ENCODE results near the gene GNRH2. TPM values are rescaled to one million over a fixed set of nuclear protein-coding genes. Genes with fewer than 3 reads are reported as not detected.

Gene GNRH2
- polyA plus RNA-seq, 1 of the 3 experiments (the other 2 are of a cell fraction): 0.58 TPM

DNA sequence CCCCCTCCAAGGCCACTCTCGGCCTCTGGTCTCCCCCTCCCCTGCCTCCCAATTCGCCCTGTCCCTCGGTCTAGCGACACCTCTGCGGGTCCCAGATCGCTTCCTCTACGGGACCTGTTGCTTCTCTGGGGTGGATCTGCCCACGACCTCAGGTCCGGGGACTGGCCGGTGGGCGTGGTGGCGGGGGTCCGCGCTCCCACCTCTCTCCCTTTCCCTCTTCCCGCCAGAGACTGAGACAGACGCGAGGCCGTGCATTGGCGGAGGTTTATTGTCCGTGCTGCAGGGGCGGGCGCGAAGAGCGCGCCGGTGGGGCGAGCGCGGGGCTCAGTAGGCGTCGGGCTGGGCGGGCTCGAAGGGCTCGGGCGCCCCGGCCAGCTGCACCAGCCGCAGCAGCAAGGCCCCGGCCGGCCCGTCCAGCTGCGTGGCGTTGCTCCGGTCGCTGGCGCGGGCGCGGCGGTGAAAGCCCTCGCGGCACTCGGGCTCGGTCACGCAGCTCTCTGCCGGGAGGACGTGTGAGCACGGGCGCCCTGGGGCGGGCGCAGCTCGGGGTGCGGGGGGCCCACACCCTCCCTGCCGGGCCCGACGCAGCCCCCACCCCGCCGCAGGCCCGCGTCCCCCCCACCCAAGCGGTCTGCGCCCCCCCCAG lies 39.0 kb downstream of the GNRH2 start:
- no peak overlapping the region for H2AFZ ChIP-seq (ENCODE audit: low read depth)
- peak overlapping the region in 1 of 2 experiments; percentile 32; a peak in 2 of 4 replicates for H3K4me3 ChIP-seq (ENCODE audit: low read depth in 2 of 2, low read length in 1 of 2)
- H3K4me2 ChIP-seq: no peak overlapping the region
- H3K9me3 ChIP-seq: no peaks in the 10 kb centered on the region
- no peaks in the 10 kb centered on the region for H3K79me2 ChIP-seq (ENCODE audit: insufficient read depth)
- H3K27ac ChIP-seq (ENCODE audit: low read depth in 2 of 2, low read length in 1 of 2): no peak overlapping the region
- no peaks in the 10 kb centered on the region for H3K36me3 ChIP-seq (replicated peaks in 1 of 2; ENCODE audit: control insufficient read depth in 1 of 2, insufficient read depth in 2 of 2, low read length in 1 of 2)
- ChIA-PET CTCF (no interaction called here), POLR2A (no interaction called here)
- peak; percentile 86 for DNase-seq
- 62% methylated on average over 15 of the region's 71 CpGs for WGBS (ENCODE audit: low lambda C conversion rate)
- no peaks in the 10 kb centered on the region for H3F3A ChIP-seq (replicated peaks; ENCODE audit: insufficient read depth)
- TF ChIP-seq GATA2 (CRISPR knock-in tag; IDR thresholded peaks at IDR 0.05): no peak
- no peak for TF ChIP-seq RXRA (IDR thresholded peaks at IDR 0.05; ENCODE audit: borderline replicate concordance, low read depth)
- TF ChIP-seq RAD21 (IDR thresholded peaks at IDR 0.05; ENCODE audit: low read length): no peak
- no peak for TF ChIP-seq YY1 (IDR thresholded peaks at IDR 0.05; ENCODE audit: low read depth)
- TF ChIP-seq, protein P1, sequence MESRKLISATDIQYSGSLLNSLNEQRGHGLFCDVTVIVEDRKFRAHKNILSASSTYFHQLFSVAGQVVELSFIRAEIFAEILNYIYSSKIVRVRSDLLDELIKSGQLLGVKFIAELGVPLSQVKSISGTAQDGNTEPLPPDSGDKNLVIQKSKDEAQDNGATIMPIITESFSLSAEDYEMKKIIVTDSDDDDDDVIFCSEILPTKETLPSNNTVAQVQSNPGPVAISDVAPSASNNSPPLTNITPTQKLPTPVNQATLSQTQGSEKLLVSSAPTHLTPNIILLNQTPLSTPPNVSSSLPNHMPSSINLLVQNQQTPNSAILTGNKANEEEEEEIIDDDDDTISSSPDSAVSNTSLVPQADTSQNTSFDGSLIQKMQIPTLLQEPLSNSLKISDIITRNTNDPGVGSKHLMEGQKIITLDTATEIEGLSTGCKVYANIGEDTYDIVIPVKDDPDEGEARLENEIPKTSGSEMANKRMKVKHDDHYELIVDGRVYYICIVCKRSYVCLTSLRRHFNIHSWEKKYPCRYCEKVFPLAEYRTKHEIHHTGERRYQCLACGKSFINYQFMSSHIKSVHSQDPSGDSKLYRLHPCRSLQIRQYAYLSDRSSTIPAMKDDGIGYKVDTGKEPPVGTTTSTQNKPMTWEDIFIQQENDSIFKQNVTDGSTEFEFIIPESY (IDR thresholded peaks at IDR 0.05; ENCODE audit: borderline replicate concordance, low read depth): no peak
- no peak for TF ChIP-seq JUND (IDR thresholded peaks at IDR 0.05)
- TF ChIP-seq FOXJ3 (CRISPR knock-in tag; IDR thresholded peaks at IDR 0.05): no peak
- no peak for TF ChIP-seq TEAD4 (IDR thresholded peaks at IDR 0.05; ENCODE audit: borderline replicate concordance, insufficient read depth)
- no peak for TF ChIP-seq TAF1 (IDR thresholded peaks at IDR 0.05; ENCODE audit: borderline replicate concordance, low read depth, low read length)
- no peak for TF ChIP-seq MEF2A (IDR thresholded peaks at IDR 0.05; ENCODE audit: borderline replicate concordance, low read depth)
- no peak for TF ChIP-seq RCOR1 (IDR thresholded peaks at IDR 0.05; ENCODE audit: low read length)
- TF ChIP-seq, protein P2, sequence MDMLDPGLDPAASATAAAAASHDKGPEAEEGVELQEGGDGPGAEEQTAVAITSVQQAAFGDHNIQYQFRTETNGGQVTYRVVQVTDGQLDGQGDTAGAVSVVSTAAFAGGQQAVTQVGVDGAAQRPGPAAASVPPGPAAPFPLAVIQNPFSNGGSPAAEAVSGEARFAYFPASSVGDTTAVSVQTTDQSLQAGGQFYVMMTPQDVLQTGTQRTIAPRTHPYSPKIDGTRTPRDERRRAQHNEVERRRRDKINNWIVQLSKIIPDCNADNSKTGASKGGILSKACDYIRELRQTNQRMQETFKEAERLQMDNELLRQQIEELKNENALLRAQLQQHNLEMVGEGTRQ (IDR thresholded peaks at IDR 0.05; ENCODE audit: borderline replicate concordance, low read depth, low read length): no peak
- TF ChIP-seq, protein P3, sequence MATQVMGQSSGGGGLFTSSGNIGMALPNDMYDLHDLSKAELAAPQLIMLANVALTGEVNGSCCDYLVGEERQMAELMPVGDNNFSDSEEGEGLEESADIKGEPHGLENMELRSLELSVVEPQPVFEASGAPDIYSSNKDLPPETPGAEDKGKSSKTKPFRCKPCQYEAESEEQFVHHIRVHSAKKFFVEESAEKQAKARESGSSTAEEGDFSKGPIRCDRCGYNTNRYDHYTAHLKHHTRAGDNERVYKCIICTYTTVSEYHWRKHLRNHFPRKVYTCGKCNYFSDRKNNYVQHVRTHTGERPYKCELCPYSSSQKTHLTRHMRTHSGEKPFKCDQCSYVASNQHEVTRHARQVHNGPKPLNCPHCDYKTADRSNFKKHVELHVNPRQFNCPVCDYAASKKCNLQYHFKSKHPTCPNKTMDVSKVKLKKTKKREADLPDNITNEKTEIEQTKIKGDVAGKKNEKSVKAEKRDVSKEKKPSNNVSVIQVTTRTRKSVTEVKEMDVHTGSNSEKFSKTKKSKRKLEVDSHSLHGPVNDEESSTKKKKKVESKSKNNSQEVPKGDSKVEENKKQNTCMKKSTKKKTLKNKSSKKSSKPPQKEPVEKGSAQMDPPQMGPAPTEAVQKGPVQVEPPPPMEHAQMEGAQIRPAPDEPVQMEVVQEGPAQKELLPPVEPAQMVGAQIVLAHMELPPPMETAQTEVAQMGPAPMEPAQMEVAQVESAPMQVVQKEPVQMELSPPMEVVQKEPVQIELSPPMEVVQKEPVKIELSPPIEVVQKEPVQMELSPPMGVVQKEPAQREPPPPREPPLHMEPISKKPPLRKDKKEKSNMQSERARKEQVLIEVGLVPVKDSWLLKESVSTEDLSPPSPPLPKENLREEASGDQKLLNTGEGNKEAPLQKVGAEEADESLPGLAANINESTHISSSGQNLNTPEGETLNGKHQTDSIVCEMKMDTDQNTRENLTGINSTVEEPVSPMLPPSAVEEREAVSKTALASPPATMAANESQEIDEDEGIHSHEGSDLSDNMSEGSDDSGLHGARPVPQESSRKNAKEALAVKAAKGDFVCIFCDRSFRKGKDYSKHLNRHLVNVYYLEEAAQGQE (IDR thresholded peaks at IDR 0.05; ENCODE audit: low read depth, low read length): no peak
- no peak for TF ChIP-seq EP300 (IDR thresholded peaks at IDR 0.05; ENCODE audit: borderline replicate concordance in 1 of 2, low read depth in 1 of 2, low read length in 1 of 2)
- H3K27me3 ChIP-seq (ENCODE audit: insufficient read depth): no peaks in the 10 kb centered on the region
- peaks cover 2 to 5% of the 10 kb centered on the region in 2 experiments; a peak in 2 of 4 replicates for H3K4me1 ChIP-seq (ENCODE audit: control insufficient read depth in 1 of 2, insufficient read depth in 2 of 2, low read depth in 1 of 2, low read length in 1 of 2)
- H4K20me1 ChIP-seq (ENCODE audit: insufficient read depth): no peaks in the 10 kb centered on the region
- H3K9me2 ChIP-seq: no peaks in the 10 kb centered on the region
- H3K9ac ChIP-seq: no peak overlapping the region
